ENCODE results near the gene RPL6.
"Not testable (repeated sequence)": the region's sequence is repeated elsewhere in the genome, so short reads cannot be mapped to it uniquely, and the experiment has no call there.

RPL6 gene

DNA sequence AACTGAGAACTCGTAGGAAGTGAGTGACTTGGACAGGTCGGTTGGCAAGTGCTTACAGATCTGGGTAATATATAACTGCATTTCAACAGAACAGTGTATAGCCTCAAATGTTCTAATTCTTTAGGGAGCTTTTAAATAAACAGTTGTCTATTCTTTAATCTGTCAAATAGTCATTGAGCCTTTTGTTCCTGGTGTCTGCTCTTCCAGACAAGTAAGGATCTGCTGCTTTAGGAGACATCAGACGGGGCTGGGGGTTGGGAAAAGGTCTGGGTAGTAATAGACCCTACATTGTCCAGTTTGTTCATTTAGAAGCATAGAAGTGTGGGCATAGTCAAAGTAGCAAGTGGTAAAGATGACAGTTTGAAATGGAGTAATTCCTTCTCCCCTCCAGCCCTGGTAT, 11.3 kb upstream of the RPL6 start:
- no peak overlapping the region for H3K4me3 ChIP-seq (ENCODE audit: low read depth, low read length)

DNA sequence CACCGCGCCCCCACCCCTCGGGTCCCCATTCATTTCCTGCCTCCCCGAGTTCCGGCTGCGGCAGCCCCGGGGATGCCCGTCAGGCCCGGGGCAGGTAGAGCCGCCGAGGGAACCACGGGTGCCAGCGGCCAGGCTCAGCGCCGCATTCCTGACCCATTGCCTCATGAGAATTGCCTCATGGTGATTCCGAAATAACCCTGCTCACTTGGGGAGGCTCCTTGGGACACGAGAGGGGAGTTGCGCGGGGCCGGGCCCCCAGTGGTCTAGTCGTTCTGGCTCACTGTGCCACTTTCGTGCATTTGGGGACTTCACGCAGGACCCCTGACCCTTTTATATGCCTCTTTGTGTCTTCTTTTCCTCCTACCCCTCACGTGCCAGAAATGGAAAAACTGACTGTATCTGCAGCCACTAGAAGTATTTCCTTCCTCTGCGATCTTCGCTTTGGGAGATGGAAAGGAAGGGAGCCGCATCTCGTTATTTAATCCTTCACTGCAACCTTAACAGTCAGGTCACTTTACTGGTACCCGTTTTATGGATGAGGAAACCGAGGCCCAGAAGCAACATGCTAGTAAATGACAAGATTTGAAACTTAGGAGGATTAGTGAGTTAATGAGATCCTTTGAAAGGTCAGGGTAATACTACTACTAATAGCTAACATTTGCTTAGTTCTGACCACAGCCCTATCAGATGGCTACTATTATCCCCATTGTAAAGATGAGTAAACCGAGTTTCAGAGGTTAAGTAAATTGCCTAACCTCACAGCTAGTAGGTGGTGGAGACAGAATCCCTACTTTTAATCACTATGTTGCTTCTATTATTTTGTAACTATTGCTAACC, 10.1 kb upstream of the RPL6 start:
- H3K4me3 ChIP-seq (ENCODE audit: low read depth, low read length): peak overlapping the region; percentile 89

DNA sequence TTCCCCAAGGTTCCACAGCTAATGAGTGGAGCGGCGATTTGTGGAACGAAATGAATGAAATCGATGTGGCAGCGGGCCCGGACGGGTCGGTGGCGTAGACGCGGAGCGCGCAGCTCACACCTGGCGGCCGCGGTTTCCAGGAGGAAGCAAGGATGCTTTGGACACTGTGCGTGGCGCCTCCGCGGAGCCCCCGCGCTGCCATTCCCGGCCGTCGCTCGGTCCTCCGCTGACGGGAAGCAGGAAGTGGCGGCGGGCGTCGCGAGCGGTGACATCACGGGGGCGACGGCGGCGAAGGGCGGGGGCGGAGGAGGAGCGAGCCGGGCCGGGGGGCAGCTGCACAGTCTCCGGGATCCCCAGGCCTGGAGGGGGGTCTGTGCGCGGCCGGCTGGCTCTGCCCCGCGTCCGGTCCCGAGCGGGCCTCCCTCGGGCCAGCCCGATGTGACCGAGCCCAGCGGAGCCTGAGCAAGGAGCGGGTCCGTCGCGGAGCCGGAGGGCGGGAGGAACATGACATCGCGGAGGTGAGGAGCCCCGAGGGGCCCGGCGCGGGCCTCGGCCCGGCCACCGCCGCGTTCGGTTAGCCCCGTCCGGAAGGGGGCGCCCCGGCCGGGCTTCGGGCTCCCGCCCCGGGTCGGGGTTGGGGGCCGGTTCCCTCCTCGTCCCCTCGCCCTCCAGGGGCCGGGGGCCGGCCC, 9.3 kb upstream of the RPL6 start, which contains the start of gene PTPN11:
Gene PTPN11 (plus strand): TSS at position 340 of the 689 bp plus-strand sequence. CDS start 165 bp downstream, at position 505.
- H3K4me3 ChIP-seq (ENCODE audit: low read depth, low read length): peak within 1 kb of the TSS; percentile 89

DNA sequence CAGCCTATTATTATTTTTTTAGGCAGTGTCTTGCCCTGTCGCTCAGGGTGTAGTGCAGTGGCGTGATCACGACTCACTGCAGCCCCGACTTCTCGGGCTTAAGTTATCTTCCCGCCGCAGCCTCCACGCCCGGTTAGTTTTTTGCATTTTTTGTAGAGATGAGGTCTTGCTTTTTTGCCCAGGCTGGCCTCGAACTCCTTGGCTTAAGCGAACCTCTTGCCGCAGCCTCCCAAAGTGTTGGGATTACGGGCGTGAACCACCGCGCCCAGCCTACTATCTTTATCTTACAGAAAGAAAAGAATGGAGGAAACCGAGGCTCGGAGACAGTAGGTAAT, 8.8 kb upstream of the RPL6 start:
- peak overlapping the region; percentile 89 for H3K4me3 ChIP-seq (ENCODE audit: low read depth, low read length)

DNA sequence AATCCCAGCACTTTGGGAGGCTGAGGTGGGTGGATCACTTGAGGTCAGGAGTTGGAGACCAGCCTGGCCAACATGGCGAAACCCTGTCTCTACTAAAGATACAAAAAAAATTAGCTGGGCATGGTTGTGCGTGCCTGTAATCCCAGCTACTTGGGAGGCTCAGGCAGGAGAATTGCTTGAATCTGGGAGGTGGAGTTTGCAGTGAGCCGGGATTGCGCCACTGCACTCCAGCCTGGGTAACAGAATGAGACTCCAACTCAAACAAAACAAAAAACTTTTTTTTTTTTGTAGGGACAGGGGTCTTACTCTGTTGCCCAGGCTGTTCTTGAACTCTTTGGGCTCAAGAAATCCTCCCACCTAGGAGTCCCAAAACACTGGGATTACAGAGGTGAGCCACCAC, 6.1 kb upstream of the RPL6 start:
- H3K4me3 ChIP-seq (ENCODE audit: low read depth, low read length): not testable (repeated sequence)

DNA sequence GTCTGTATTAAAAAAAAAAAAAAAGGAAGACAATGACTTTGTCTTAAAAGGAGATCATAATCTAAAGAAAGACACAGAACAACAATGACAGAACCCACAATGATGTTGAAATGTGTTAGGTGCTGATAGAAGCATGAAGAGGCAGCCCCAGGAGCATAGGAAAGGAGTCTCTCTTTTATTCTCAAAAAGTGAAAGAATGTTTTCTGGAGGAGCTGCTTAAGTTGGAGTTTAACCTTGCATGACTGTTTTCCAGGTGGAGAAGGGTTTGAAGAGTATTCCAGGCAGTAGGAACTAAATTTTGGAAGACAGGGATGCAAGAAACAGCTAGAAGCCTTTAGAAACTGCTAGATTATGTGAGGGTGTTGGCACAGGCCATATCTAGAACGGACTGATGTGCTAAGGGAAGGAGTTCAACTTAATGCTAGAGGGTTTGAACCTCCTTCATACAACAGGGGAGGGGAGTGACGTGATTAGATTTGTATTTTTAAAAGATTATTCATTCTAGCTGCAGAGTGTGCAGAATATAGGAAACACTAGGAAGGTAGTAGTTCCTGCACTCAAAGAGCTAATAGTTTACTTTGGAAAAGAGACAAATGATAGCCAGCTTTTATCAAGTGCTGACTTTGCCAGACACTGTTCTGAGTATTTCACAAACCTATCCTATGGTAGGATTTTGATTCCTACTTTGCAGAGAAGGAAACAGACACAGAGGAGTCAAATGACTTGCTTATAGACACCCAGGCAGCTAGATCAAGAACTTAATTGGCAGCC, 4.6 kb upstream of the RPL6 start:
- H3K4me3 ChIP-seq (ENCODE audit: low read depth, low read length): no peak overlapping the region

DNA sequence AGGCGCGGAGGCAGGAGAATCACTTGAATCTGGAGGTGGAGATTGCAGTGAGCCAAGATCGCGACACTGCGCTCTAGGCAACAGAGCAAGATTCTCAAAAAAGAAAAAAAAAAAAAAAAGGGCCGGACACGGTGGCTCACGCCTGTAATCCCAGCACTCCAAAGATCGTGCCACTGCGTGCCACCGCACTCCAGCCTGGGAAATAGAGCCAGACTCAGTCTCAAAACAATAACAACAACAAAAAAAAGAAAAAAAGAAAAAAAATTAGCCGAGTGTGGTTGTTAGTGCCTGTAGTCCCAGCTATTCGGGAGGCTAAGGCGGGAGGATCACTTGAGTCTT, 470 bp upstream of the RPL6 start:
- H3K4me3 ChIP-seq (ENCODE audit: low read depth, low read length): no peak overlapping the region

DNA sequence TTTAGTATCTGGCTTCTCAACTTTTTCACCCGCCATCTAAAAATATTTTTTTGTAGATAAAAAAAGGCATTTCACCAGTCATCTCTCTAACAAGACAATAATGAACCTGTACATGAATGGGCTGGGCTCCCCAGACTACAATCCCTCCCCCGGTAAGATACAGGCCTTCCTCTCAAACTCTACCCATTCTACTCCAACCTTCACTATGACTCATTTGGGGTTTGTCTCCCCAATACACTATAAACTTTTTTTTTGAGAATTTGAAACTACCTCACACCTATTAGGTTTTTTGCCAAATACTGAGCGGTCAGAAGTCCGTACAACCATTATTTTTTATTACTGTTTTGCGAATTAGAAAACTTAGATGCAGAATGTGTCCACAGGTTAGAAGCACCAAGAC, 784 bp downstream of the RPL6 start:
- peak overlapping the region; percentile 99 for H3K4me3 ChIP-seq (ENCODE audit: low read depth, low read length)

DNA sequence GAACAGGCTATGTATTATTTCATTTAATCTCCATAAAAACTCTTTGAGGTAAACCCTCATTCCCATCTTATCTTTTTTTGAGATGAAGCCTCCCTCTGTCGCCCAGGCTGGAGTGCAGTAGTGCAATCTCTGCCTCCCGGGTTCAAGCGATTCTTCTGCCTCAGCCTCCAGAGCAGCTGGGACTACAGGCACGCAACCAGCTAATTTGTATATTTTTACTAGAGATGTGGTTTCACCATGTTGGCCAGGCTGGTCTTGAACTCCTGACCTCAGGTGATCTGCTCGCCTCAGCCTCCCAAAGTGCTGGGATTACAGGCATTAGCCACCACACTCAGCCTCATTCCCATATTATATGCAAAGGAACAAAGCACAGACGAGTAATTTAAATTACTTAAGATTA, 1.7 kb downstream of the RPL6 start:
- peak overlapping the region; percentile 33 for H3K4me3 ChIP-seq (ENCODE audit: low read depth, low read length)

DNA sequence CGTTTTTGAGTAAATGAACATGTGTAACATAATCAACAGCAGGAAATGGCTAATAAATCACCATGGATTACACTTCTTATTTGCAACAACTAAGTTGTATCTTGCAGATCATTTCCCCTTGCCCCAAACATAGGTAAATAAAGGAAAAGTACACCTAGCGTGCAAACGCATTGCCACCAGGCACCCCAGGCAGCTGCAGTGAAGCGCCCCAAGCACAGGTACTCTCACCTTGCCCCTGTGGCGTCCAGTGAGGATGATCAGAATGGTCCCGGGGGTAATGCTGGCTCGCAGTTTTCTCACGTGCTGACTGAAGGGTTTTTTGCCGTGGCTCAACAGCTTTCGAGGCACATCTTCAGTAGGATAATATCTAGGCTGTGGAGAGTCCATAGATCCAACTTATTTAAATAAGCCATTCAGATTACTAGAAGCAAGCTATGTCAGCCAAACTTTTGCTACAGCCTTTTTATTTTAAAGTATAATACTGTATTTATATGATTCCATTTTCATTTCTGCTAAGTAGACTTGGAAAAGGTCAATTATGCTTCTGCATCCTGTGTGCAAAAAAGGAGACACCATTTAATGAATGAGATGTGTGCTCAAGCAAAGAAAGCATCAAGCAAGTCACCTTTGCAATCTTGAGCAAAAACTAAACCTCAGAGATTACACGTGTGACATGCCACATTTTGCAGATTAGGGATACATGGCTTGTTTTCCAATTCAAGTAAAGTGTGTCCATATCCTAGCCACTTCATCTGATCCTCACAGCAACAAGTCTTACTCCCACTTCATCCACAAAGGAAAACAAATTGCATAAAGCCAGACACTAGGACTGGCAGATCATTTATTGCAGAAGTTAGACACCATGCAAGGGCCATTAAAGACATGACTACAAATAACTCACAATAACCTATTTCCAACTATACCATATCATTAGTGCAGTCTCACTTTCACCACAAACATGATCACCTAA, 2.6 kb downstream of the RPL6 start:
- H3K4me3 ChIP-seq (ENCODE audit: low read depth, low read length): peak overlapping the region; percentile 2

DNA sequence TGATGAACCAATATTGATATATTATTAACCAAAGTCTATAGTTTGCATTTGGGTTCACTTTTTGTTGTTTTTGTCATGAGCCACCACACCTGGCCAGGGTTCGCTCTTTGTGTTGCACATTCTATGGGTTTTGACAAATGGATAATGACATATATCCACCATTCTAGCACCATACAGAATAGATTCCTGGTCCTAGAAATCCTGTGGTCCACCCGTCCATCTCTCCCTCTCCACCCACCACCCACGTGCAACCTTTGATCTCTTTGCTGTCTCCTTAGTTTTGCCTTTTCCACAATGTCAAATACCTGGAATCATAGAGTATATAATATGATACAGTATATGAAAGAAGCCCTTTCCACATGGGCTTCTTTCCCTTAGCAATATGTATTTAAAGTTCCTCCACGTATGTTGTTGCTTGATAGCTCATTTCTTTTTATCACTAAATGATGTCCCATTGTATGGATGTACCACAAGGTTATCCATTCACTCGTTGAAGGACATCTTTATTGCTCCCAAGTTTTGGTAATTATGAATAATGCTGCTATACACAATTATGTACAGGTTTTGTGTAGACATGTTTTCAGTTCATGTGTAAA, 7.4 kb downstream of the RPL6 start:
- no peak overlapping the region for H3K4me3 ChIP-seq (ENCODE audit: low read depth, low read length)

DNA sequence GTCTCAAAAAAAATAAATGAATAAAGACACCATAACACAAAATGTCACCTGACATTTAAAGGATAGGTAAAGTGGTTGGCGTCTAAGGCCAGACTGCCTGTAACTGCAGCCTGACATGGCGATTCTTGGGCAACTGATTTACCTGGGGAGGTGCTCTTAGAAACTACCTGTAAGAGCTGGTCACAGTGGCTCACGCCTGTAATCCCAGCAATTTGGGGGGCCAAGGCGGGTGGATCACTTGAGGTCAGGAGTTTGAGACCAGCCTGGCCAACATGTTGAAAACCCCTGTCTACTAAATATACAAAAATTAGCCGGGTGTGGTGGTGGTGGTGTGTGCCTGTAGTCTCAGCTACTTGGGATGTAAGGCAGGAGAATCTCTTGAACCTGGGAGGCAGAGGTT, 8.4 kb downstream of the RPL6 start:
- H3K4me3 ChIP-seq (ENCODE audit: low read depth, low read length): no peak overlapping the region

DNA sequence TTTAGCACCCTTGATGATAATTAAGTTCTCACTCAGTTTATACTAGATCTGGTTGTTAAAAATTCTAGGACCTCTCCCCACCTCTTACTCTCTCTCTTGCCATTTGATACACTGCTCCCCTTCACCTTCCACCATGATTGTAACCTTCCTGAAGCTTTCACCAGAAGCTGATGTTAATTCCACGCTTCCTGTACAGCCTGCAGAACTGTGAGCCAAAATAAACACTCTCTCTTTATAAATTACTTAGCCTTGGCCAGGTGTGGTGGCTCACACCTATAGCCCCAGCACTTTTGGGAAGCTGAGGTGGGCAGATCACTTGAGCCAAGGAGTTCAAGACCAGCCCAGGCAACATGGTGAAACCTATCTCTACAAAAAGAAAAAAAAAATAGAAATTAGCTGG, 16.1 kb downstream of the RPL6 start:
- H3K4me3 ChIP-seq (ENCODE audit: low read depth, low read length): no peak overlapping the region

DNA sequence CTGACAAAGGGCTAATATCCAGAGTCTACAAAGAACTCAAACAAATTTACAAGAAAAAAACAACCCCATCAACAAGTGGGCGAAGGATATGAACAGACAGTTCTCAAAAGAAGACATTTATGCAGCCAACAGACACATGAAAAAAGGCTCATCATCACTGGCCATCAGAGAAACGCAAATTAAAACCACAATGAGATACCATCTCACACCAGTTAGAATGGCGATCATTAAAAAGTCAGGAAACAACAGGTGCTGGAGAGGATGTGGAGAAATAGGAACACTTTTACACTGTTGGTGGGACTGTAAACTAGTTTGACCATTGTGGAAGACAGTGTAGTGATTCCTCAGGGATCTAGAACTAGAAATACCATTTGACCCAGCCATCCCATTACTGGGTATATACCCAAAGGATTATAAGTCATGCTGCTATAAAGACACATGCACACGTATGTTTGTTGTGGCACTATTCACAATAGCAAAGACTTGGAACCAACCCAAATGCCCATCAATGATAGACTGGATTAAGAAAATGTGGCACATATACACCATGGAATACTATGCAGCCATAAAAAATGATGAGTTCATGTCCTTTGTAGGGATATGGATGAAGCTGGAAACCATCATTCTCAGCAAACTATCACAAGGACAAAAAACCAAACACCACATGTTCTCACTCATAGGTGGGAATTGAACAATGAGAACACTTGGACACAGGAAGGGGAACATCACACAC, 19.3 kb downstream of the RPL6 start:
- H3K4me3 ChIP-seq (ENCODE audit: low read depth, low read length): not testable (repeated sequence)

DNA sequence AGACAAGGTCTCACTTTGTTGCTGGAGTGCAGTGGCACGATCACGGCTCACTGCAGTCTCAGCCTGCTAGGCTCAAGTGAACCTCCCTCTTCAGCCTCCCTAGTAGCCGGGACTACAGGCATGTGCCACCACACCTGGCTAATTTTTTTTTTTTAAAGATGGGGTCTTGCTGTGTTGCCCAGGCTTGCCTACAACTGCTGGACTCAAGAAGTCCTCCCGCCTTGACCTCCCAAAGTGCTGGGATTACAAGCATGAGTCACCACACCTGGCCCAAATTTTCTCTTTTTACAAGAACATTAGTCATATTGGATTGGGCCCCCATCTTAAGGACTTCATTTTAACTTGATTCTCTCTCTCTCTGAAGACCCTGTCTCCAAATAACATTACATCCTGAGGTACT, 20.2 kb downstream of the RPL6 start:
- H3K4me3 ChIP-seq (ENCODE audit: low read depth, low read length): no peak overlapping the region

DNA sequence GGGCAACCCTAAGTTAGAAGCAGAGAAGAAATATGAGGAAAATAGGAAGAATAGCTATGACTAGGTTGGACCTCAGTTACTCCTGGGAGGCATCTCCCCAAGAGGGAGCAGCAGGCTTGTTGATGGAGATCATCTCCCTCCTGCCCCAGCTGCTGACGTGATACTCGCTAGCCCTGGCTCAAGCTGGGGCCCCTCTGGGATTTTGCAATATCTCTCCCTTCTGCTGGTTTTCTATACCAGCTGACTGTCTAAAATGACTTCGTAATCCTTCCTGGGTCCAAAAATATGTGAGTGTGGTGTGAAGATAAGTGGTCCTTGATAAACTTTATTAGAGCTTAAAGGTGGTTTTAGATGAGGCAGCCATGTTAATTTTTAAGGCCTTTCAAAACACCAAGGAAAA, 22.7 kb downstream of the RPL6 start:
- no peak overlapping the region for H3K4me3 ChIP-seq (ENCODE audit: low read depth, low read length)

DNA sequence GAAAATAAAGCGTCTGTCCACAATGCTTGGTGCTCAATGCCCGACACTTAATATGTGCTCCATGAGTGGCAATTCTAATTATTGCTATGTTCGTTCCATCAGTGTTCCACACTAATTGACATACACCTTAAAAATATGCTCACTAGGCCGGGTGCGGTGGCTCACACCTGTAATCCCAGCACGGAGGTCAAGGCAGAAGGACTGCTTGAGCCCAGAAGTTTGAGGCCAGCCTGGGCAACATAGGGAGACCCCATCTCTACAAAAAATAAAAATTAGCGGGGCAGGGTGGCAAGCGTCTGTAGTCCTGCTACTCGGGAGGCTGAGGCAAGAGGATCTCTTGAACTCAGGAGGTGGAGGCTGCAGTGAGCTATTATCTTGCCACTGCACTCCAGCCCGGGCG, 26.5 kb downstream of the RPL6 start:
- H3K4me3 ChIP-seq (ENCODE audit: low read depth, low read length): peak overlapping the region; percentile 74

DNA sequence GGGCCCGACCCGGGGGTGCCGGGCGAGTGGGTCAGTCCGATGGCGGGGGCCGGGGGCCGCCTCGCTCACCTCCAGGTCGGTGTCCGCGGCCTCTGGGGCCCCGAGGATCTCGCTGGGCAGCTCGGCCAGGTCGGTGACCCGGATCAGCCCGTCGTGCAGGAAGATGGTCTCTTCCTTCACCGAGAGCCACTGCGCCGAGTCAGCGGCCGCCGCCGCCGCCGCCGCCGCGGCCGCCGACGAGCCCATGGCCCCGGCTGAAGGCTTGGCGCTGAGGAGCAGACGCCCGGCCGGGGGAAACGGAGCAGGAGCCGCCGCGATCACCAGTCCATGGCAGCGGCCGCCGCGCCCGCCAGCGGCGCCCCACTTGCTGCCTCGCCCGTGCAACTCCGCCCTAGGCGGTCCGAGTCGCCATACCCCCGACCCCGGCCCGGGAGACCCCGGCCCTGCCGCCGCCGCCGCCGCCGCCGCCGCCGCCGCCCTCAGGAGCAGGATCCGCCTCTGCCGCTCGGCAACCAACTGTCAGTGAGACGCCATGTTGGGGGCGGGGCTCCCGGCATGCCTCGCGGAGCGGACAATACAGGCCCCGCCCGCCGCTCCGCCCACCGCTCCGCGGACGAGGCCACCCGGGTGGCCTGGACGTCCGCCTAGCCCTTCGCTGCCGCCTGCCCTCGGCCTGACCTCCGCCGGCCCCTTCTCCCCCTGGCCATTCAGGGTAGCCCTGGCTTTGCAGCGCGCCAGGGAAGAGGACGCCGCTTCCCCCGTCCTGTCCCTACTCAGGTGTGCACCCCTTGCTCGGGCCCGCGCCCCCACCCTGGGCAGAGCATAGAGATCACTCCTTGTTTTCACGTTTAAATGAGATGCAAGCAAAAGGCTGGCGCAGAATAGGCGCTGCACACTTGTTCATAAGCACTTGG, 27.3 kb downstream of the RPL6 start, which contains the start of gene HECTD4:
Gene HECTD4 (minus strand): TSS at position 549 of the 914 bp plus-strand sequence. CDS start 303 bp downstream, at position 246.
- peak within 1 kb of the TSS; percentile 74 for H3K4me3 ChIP-seq (ENCODE audit: low read depth, low read length)
